Left ventricle myocardium inferior (tissue), 1 donor: ENCODE results near the gene PAX5. TPM values are rescaled to one million over a fixed set of nuclear protein-coding genes. Genes with fewer than 3 reads are reported as not detected.

ENCODE experiments used
- DNase-seq: peaks from one replicate; pipeline ENCODE4 v3.0.0-alpha.2; 2020
- H3K27ac ChIP-seq: fragments of 200-600 bp; replicated peaks from 2 replicates; pipeline ENCODE4 v1.8.0; 2021
- H3K27me3 ChIP-seq: fragments of 200-600 bp; 2 replicates; pipeline ENCODE4 v1.8.0; 2021; ENCODE audit warnings: low read depth
- H3K36me3 ChIP-seq: fragments of 200-600 bp; 2 replicates; pipeline ENCODE4 v1.8.0; 2021
- H3K4me1 ChIP-seq: fragments of 200-600 bp; 2 replicates; pipeline ENCODE4 v1.8.0; 2021
- H3K4me3 ChIP-seq: fragments of 200-600 bp; 2 replicates; pipeline ENCODE4 v1.8.0; 2021; ENCODE audit warnings: mild to moderate bottlenecking, moderate library complexity
- H3K9me3 ChIP-seq: fragments of 200-600 bp; replicated peaks from 2 replicates; pipeline ENCODE4 v1.8.0; 2021
- CTCF ChIP-seq: fragments of 200-600 bp; IDR thresholded peaks from 2 replicates; pipeline ENCODE4 v1.8.0; 2021; ENCODE audit warnings: antibody characterized with exemption, mild to moderate bottlenecking, borderline replicate concordance
- intact Hi-C: fragments of 100-400 bp; cut with micrococcal nuclease; formaldehyde crosslinking; loops from one replicate; pipeline ENCODE4 v1.11.0; 2022
- total RNA-seq: library from RNA; stranded (reverse); fragmentation: NEBNext Ultra II Directional; extraction: Animal tissue kit (Norgen Biotek cat#: 25700); gene quantifications from one replicate; pipeline ENCODE4 v1.2.1, GENCODE V29; 2021
- donor health status: DM: no; HTN: yes; CAD: no; lungs with severe emphysema.

PAX5 gene
- total RNA-seq, 1 donor from 2014 or later = not detected

- peaks cover 13% of the 10 kb centered on the region for H3K4me1 ChIP-seq
- TF ChIP-seq CTCF = no peak
- no peaks in the 10 kb centered on the region for H3K9me3 ChIP-seq
- no peak overlapping the region for H3K27ac ChIP-seq
- H3K27me3 ChIP-seq = peaks cover 100% of the 10 kb centered on the region
- no peak overlapping the region for H3K4me3 ChIP-seq
- H3K36me3 ChIP-seq = no peaks in the 10 kb centered on the region
- no peak for DNase-seq
- intact Hi-C loops = no loop called here
These were observed 217.7 kb downstream of the PAX5 start for GRCh38 chr9:36816371-36816770.

GRCh38 chr9:36815566-36816348, 218.3 kb downstream of the PAX5 start:
- no peak for DNase-seq
- Histone ChIP-seq H3K36me3 (no peaks in the 10 kb centered on the region), H3K4me1 (peaks cover 13% of the 10 kb centered on the region), H3K4me3 (no peak overlapping the region), H3K27me3 (peaks cover 98% of the 10 kb centered on the region), H3K9me3 (no peaks in the 10 kb centered on the region), H3K27ac (no peak overlapping the region)
- no peak for TF ChIP-seq CTCF
- intact Hi-C loops = no loop called here

GRCh38 chr9:36815023-36815422, 219.0 kb downstream of the PAX5 start:
- Histone ChIP-seq H3K27me3 (peaks cover 96% of the 10 kb centered on the region), H3K36me3 (no peaks in the 10 kb centered on the region), H3K9me3 (no peaks in the 10 kb centered on the region), H3K4me3 (no peak overlapping the region), H3K4me1 (peaks cover 13% of the 10 kb centered on the region), H3K27ac (no peak overlapping the region)
- no peak for DNase-seq
- no peak for TF ChIP-seq CTCF
- intact Hi-C loops = no loop called here

- Histone ChIP-seq H3K4me1 (peaks cover 2% of the 10 kb centered on the region), H3K4me3 (no peak overlapping the region), H3K27me3 (peaks cover 89% of the 10 kb centered on the region), H3K36me3 (no peaks in the 10 kb centered on the region), H3K27ac (no peak overlapping the region), H3K9me3 (no peaks in the 10 kb centered on the region)
- TF ChIP-seq CTCF = no peak
- intact Hi-C loops = no loop called here
- DNase-seq = no peak
These were observed 220.9 kb downstream of the PAX5 start for GRCh38 chr9:36813154-36813553.

GRCh38 chr9:36812556-36812955, 221.5 kb downstream of the PAX5 start:
- intact Hi-C loops = no loop called here
- TF ChIP-seq CTCF = no peak

More at GRCh38 chr9:36812556-36812955, 221.5 kb downstream of the PAX5 start:
- peaks cover 87% of the 10 kb centered on the region for H3K27me3 ChIP-seq
- no peak overlapping the region for H3K27ac ChIP-seq
- no peak for DNase-seq
- H3K9me3 ChIP-seq = no peaks in the 10 kb centered on the region
- no peaks in the 10 kb centered on the region for H3K4me1 ChIP-seq
- no peak overlapping the region for H3K4me3 ChIP-seq
- no peaks in the 10 kb centered on the region for H3K36me3 ChIP-seq
